GM12873 (cell line): ENCODE data around the gene SFXN5.

ENCODE experiments used
- TF ChIP-seq, protein P1 (sequence below): IDR thresholded peaks from 2 replicates; pipeline ENCODE4 v1.5.1; 2012; ENCODE audit warnings: low read depth, mild to moderate bottlenecking, moderate library complexity, low read length, control low read depth; ENCODE audit not compliant: insufficient read depth; ENCODE audit errors: missing control alignments

Gene SFXN5

DNA sequence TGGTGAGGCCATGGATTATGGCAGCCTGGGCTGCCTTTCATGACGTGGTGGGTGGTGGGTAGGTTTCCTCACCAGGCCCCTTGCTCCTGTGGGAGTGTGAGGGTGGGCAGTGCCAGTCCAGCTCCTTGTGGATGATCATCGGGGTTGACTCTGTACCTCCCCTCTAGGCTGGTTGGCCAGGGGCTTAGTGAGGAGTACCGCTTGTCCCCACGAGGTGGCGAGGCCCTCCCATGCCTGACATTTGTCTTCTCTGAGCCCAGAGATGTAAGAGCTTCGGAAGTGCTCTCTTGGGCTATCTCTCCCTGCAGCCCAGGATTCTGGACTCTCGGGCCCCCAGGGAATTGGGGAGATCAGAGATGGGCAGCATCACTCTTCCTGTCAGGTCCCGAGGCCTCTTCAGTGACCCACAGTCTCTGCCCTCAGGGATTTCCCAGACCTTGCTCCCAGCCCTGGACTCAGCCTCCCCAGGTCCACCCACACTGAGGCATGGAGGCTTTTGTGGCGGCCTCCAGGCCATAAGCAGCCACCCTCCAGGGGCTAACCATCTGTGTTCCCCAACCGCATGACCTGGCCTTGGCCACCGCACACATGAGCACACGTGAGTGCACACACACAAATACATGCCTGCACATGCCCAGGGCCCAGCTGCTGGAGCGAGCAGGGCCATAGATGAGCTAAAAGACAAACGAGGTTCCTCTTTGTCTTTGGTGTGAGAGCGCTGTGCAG, 177.8 kb downstream of the SFXN5 start:
- TF ChIP-seq, protein P1, sequence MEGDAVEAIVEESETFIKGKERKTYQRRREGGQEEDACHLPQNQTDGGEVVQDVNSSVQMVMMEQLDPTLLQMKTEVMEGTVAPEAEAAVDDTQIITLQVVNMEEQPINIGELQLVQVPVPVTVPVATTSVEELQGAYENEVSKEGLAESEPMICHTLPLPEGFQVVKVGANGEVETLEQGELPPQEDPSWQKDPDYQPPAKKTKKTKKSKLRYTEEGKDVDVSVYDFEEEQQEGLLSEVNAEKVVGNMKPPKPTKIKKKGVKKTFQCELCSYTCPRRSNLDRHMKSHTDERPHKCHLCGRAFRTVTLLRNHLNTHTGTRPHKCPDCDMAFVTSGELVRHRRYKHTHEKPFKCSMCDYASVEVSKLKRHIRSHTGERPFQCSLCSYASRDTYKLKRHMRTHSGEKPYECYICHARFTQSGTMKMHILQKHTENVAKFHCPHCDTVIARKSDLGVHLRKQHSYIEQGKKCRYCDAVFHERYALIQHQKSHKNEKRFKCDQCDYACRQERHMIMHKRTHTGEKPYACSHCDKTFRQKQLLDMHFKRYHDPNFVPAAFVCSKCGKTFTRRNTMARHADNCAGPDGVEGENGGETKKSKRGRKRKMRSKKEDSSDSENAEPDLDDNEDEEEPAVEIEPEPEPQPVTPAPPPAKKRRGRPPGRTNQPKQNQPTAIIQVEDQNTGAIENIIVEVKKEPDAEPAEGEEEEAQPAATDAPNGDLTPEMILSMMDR: peak; percentile 76

DNA sequence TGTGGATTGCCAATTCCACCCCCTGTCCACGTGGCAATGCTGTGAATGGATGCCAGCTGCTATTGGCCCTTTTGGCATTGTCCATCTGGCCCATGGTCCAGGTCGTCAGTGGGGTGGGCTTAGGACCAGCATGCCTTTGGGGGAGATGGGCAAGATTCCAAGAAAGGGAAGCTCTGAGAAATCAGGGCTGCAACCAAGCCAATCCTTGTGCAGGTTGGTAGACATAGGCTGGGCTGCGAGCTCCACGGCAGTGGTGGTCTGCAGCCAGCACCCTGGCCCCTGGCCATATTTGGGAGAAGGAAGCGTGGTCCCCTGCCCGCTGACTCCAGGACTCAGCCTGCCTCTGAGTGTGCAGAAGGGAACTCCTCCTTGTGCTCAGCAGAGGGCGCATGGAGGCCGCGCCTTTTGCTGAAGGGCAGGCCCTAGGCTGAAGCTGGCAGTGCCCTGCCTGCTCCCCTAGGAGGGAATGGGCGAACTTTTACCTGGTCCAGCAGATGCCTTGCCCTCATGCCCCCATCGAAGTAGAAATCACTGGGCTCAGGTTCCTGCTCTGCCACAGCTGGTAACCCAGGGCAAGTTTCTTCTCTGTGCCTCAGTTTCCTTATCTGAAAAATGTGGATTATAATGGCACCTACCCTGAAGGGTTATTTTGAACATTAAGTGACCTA, 178.9 kb downstream of the SFXN5 start:
- TF ChIP-seq, protein P1: peak; percentile 93
